Suppressor macrophage (primary cell): ENCODE results near the gene SYT1.
"Not testable (repeated sequence)": the region's sequence is repeated elsewhere in the genome, so short reads cannot be mapped to it uniquely, and the experiment has no call there.

Experiments used
- DNase-seq, 4 experiments: peaks; one replicate each; pipeline ENCODE4 v3.0.0-alpha.2; 2020 to 2022
- total RNA-seq, 17 experiments: gene quantifications; one replicate each; lab custom pipeline; 2026; ENCODE audit warnings: mixed read lengths in 6 of 17, inconsistent platforms in 3 of 17; lab: John Stamatoyannopoulos, UW

Gene SYT1
- total RNA-seq: 0.85 to 12.5 (median 5.6) reads per million in 17 experiments

DNA sequence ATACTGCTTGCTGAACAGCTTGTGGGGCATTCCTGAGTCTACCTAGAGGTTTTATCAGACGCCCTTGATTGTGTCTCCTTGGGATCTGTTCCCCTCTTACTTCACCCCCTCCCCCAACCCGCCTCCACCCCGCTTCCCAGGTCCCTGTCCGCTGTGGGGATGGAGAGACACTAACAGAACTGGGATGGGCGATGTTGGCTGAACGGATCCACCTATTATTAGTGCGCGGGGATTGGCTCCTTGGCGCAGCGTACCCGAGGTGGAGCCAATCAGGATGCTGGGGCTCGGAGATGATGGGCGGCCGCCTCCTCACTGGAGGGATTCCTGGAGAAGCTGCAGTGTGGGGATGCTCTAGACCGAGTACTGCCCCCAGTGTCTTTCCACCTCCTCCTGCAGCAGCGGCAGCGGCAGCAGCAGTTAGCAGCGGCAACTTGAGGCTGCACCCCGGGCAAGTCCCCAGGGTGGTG lies at the start of gene SYT1:
SYT1 (plus strand) TSS at position 372 of the 467 bp plus-strand sequence.
- no peak for DNase-seq

DNA sequence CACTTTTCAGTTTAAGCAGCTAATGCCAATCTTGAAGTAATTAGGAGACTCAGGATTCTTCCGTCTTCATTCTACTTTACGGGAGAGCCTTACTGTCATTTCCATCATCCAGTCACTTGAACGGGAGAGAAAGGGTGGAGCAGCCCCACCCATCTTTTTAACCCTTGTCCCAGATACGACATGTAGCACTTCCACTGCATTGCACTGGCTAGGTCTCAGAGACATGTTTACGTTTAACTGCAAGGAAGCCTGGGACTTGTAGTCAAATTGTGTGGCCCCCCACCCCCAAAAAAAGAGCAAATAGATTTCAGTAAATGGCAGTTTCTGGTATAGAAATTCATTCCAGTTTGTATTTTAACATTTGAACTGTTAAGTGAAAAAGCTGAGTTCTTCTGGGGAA lies 46.1 kb upstream of the SYT1 start:
- no peak for DNase-seq

DNA sequence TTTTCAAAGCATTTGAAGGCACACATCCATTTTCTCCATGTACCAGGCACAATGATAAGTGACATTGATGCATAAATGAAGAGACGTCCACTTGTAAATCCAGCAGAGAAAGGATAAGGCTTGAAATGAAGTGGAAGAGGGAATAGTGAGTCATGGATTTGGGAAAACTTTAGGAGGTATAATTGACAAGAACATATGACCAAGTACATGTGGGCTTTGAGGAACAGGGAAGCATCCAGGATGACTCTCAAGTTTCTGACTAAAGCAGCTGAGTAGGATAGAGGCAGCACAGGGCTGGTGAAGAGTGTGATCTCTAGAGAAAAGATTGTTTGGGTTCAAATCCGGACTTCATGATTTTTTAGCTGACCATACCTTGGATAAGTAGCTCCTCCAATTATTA lies 43.6 kb upstream of the SYT1 start:
- DNase-seq: no peak

DNA sequence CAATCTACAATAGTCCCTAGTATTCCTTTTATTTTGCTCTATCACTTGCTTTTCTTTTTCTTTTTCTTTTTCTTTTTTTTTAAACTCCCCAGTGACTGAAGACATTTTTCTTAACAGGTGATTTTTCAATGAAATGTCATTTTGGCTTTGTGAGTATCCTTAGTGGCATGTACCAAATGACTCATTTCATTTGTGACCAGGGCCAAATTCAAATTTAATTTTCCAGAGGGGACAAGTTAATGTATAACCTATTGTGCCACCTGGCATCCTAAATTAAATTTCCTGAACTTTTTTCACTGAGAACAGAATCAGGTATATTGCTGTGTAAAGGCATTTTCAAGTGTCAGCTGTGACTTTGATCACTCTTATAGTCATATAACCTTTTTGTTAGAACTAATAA lies 39.7 kb upstream of the SYT1 start:
- no peak for DNase-seq

DNA sequence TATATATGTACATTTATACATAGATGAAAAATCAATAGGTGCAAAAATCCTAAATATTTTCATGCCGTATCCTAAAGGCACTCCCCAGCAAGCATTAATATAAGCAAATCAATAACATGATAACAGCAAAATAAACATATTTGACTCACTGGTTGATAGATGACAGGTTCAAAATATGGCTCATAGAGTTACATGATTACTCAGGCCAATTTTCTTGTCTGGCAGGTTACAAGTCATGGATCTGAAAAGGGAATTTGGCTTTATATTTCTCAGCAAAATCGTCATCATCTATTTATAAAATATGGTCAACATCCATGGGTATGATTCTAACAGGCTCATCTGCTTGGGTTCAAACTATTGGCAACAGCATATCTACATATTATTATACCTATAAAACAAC lies 34.9 kb upstream of the SYT1 start:
- no peak for DNase-seq

DNA sequence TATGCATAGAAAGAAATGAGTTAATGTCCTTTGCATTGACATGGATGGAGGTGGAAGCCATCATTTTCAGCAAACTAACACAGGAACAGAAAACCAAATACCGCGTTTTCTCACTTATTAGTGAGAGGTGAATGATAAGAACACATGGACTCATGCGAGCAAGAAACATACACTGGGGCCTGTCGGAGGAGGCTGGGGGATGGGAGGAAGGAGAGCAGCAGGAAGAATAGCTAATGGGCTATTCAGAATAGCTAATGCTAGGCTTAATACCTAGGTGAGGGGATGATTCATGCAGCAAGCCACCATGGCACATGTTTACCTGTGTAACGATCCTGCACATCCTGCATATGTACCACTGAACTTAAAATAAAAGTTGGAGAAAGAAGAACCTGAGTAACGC lies 29.1 kb upstream of the SYT1 start:
- no peak for DNase-seq

DNA sequence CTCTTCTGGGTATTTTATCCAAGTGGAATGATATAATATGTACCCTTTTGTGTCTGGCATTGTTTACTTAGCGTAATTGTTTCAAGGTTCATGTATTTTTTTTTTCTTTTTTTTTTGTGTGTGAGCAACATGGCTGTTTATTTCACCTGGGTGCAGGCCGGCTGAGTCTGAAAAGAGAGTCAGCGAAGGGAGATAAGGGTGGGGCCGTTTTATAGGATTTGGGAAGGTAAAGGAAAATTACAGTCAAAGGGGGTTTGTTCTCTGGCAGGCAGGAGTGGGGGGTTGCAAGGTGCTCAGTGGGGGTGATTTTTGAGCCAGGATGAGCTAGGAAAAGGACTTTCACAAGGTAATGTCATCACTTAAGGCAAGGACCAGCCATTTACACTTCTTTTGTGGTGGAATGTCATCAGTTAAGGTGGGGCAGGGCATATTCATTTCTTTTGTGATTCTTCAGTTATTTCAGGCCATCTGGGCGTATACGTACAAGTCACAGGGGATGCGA lies 24.0 kb upstream of the SYT1 start:
- not testable (repeated sequence) for DNase-seq

DNA sequence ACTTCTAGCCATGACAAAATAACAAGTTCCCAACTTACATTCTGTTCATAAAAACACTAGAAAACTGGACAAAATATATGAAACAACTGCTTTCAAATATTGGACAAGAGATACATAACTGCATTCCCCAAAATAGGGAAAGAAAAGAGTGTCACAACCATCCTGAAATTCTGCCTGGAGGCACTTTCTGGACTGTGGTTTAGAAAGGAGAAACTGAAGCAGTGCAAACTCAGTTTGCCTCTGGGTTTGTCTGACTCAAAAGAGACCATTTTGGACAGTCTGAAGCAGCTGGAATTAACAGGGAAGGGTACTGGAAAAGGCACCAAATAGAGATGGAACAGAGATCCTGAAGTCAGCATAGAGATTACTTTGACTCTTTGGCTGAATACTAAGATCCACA lies 11.3 kb upstream of the SYT1 start:
- DNase-seq: no peak

DNA sequence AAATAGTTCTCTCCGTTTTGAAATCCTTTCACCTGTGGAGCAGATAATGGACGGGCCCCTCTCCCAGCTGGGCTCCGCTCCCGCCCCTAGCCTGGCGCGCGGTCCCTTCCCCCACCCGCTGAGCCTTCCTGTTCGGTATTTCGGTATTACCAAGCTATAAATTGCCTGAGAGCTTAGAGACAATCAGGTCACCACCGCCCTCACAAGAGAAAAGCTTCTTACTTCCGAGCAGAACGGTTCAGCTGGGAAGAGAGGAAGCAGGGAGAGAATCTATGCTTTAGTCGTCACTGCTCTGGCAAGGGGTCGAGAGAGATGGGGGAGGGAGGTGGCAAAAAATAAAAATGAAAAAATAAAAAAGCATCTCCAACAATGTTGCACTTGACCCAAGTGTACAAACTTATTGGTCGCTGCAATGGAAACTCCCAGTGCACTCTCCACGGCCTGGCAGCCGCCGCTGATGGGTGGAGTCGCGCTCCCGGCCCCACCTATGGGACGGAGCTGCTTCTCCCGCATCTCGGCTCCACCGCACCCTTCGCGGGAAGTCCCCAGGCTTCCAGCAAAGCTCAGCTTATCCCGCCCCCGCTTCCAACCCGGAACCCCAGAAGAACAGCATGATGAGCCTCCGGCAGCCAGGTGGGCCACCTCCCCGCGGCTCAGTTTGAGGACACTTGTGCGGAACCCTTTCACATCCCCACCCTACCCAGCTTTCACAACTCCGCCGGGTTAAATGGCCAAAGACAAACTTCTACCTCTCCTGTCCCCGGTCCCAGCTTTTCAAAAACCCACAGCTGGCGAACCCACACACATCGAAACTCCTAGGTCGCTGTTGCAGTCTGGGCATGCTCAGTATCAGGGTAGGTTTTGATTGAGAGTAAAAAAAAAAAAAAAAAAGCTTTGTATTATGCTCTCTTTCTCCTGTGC lies 832 bp upstream of the SYT1 start:
- DNase-seq: no peak

DNA sequence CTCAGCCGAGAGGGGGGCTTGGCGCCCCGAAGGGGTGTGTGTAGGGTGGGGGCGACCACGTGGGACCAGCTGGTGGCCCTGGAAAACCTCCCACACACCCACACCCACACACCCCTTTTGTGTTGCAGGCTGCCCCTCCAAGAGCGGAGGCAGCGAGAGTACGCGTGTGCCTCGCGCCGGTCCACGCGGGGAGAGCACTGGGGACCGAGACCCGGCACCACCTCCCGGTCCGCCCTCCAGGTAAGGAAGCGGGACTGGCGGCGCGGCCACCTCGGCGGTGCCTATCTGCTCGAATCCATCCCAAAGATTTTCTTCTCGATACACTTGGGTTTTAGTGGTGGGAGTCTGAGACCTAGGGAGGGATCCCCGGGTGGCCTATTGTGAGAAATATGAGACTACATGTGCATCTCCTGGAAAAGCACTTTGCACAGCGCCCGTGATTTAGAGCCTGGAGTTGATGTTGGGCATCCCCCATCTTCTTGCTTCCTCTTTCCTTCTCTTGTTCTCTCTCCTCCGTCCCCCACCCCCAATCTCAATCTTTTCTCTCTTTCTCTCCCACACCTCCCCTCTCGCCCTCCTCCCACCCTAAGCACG lies 393 bp downstream of the SYT1 start:
- DNase-seq: no peak

DNA sequence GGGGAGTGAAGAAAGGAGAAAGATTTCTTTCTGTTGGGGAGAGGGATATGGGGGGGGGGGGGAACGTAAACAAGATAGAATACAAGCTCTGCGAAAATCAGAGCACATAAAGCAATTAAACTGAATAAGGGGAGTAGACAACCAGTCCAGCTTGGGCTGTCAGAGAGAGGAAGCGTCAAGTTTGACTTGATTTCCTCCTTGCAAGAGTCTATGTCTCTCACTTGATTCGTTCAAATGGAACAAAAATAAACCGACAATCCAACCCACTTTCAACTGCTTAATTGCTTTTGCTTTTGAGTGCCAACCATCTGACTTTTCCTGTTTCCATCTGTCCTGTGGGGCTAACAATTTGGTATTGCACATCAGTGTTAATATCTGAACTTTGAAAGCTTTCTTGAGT lies 942 bp downstream of the SYT1 start:
- DNase-seq: no peak

DNA sequence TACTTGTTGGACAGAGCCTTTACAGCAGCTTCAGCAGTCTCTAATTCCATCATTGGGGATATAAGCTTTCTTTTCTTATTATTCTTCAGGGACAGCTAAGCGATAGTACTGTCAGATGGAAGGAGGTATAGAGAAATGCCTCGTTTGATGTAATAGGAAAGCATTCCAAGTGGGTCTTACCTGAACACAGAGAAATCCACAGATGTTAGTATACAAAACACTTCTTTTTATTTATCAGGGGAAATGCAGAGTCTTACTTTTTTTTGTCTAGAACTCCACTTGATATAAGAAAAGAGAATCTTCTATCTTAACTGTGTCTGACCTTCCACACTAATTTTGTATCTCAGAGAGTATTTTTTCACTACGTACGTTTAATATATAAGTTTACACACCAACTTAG lies 1.9 kb downstream of the SYT1 start:
- no peak for DNase-seq

DNA sequence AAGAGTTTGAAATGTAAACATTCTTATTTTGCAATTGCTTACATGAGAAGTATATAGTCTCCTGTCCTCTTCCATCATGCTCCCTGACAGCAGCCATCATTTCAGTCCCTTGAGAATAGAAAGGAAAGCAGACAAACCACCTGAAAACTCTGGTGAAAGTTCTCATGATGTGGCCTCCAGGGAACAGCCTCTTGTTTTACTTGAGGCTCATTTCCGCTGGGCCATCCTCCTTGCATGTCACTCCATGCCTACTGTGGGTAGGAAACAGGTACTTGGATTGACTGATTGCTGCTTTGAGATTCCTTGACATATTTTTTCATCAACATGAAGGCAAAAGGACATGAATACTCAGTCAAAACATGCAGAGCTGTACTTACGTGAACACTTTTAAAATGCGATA lies 6.0 kb downstream of the SYT1 start:
- DNase-seq: no peak

DNA sequence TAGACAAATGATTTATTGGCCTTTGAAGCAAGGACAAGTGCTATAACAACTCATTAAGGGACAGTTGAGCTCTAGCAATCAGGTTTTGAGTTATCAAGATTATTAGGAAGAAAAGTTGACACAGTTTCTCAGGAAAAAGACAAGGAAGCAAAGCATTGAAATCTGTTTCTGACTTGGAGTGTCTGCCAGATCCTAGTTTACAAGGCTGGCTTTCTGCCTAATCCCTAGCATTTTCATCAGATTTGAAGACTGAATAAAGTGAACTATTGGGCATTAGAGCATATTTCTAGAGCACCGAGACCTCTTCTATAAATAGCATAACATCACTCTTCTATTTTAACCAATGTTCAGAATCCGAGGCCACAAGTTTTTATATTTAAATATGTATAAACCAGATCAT lies 7.0 kb downstream of the SYT1 start:
- DNase-seq: no peak

DNA sequence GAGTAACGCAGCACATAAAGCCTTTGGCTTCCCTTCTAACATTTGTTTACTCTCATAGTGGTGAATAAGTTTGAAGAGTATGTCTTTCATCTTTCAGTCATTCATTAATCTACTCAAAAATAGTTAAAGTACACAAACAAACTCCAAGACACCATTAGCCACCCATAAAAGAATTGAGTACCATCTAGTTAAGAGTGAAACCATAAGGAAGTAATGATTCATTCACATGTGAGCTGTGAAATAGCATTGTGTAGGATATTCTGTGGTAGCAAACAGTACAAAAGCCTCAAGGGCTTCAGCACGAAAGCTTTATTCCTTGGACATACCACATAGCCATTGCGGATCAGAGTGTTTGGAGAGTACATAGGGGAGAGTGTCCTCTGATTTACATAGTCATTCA lies 13.9 kb downstream of the SYT1 start:
- DNase-seq: no peak

DNA sequence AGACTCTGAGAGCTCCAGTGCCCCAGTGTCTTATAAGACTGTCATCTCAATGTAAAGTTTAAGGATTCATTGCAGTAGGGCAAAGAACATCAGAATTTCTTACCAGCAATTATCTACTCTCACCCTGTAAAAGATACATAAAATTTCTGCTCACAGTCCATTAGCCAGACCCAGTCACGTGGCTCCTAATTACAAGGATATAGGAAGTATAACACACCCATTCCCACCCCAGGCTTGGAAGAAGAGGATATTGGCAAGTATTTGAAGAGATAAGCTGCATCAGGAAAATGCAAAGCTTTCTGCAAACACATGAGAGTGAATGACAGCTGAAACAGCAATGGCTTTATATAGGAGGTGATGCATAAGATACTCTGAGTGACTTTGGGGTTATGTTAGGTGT lies 14.3 kb downstream of the SYT1 start:
- DNase-seq: no peak

DNA sequence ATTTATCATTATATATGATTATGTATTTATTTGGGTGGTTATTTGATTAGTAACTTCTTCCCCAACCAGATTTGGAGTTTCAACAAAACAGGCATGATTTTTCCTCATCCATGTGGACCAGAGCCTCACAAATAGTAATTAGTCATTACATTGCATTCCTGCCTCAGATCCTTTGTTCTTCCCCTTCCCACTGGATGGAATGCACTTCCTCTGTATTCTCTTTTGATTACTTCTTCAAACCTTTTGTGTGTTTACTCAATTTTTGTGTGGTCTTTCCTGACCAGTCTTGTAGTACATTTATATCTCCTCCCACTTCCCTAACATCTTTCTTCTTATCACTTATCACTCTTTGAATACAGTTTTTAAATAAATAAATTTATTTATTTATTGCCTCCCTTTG lies 15.5 kb downstream of the SYT1 start:
- no peak for DNase-seq

DNA sequence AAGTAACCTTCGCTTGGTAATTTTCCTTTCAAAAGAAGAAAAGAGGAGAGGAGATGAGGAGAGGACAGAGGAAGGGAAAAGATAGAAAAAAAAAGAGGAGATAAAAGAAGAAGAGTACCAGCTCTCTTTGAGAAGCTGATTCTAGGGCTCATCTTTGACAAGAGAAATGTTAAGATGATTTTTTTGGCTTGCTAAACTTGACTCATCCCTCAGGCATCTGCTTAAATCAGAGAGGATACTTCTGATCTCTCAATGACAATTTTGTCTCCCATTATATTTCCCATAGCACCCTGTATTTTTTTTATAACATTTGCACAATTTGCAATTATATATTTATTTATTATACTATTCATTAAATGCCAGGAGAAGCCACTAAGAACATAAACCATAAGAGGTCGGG lies 17.1 kb downstream of the SYT1 start:
- DNase-seq: no peak

DNA sequence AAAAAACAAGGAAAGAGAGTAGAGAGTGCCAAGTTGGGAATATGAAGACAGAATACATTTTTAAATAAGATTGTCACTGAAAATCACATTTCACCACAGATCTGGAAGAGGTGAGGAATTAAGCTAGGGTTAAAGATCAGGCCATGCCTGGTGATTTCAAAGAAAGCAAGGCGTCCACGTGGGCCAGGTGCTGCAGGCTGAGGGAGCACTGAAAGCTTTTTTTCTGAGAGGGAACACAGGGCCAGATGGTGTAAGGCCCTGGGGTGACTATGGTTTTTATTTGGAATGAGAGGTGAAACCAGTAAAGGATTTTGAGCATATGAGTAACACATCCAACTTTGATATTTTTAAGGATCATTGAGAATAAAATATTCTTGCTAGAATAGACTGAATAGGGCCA lies 20.9 kb downstream of the SYT1 start:
- DNase-seq: no peak

DNA sequence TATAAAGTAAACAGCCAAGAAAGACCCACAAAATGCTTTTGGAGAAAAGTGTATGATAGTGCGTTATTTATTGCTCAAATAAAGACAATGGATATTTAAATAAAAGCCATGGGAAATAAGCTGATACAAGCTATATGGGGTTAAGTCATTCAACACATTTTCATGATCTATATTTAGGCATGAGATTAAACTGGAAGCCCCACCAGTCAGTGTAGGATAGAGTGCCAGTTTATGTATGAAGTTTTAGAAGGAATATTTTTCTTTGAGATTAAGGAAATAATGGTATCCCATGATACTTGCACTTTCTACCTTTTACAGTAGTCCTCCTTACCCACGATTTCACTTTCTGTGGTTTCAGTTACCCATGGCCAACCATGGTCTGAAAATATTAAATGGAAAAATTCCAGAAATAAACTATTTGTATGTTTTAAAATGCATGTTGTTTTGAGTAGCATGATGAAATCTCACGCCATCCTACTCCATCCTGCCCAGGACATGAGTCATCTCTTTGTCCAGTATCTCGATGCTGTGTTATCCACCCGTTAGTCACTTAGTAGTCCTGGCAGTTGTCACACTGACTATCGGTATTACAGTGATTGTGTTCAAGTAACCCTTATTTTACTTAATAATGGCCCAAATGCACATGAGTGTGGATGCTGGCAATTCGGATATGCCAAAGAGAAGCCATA lies 22.3 kb downstream of the SYT1 start:
- DNase-seq: peak in 1 of 4 experiments; percentile 3

DNA sequence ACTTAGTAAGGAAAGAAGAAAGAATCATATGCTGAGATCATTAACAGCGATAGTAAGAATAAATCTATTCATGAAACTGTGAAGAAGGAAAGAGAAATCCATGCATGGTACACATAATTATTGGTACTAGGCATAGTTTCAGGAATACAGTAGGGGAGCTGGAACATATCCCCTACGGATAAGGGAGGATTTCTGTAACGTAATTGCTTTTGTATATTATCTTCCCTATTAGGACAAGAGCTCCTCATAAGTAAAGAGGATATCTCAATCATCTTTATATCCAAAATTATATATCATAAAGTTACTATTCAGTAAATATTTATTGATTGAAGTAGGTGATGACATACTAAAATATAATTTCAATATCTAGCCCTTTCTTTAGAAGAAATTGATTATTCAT lies 22.9 kb downstream of the SYT1 start:
- DNase-seq: no peak

DNA sequence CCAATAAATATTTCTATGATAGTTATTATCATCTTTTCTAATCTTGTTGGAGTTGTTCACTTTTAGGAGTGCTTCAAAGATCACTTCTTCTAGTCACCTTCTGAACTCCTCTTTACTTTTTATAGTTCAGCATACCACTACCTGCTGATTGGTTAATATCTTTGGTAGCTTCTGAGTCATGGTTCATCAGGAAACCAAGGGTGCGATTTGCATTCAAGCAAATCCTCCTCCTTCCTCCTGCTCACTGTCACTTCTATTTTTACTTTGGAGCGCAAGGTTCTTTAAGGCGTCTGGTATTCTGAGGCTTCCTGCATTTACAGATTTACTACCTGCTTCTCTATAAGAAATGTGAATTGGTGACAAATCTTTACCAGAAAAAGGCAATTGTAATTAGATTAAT lies 24.0 kb downstream of the SYT1 start:
- DNase-seq: no peak

DNA sequence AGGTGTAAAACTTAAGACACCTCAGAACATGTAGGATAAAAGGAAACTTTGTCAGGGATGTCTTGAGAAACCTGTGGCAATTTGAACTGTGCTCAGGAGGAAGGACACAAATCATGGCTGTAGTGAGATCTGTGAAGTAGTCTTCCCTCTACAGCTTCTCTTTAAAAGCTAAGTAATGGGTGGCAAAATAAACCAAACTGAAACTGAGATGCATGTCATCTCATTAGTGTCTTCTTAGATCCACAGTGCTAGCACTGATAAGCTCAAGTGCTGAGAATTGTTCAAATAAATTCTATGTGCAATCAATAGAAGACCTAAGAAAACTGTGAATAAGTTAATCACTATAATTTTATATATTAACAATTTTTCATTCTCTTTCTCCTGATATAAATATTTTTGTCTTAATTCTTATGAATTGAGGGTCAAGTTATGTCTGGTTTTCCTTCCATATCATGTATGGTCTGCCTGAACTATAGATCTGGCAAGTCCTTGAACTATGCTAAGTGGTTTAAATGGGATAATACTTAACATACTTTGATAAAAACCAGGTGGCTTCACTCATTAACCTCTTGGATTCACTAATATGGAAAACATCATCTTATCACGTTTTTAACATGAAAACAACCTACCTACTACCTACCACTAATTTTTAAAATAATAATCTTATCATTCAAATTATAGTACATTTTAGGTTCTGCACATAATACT lies 27.2 kb downstream of the SYT1 start:
- no peak for DNase-seq
